Heart left ventricle (tissue), 16 donors: ENCODE measurements around the gene LIMS2. TPM values are rescaled to one million over a fixed set of nuclear protein-coding genes. Genes with fewer than 3 reads are reported as not detected.

Source experiments
- ATAC-seq, 4 donors: fragments of 200-7000 bp; cut with Tn5 transposase; one replicate each; pipeline ENCODE4 v1.9.1; 2020 to 2022; ENCODE audit warnings: moderate library complexity in 4 of 4, mild to moderate bottlenecking in 3 of 4, moderate number of reproducible peaks in 1 of 4
- DNase-seq, 5 donors: peaks; one replicate each; pipeline ENCODE4 v3.0.0-alpha.2; 2020
- H3K27ac ChIP-seq, 12 donors: fragments of 200-600 bp; sonication (generic) in 4 of 12; one replicate each; pipeline versions ENCODE4 v1.5.0 to v1.8.0; 2016 to 2022; ENCODE audit warnings: mild to moderate bottlenecking in 2 of 12
- H3K27me3 ChIP-seq, 9 donors: fragments of 200-600 bp; sonication (generic) in 2 of 9; one replicate each; pipeline versions ENCODE4 v1.5.1 to v1.8.0; 2016 to 2022; ENCODE audit warnings: mild to moderate bottlenecking in 3 of 9
- H3K36me3 ChIP-seq, 9 donors: fragments of 200-600 bp; sonication (generic) in 2 of 9; one replicate each; pipeline versions ENCODE4 v1.5.0 to v1.8.0; 2018 to 2022; ENCODE audit warnings: mild to moderate bottlenecking in 2 of 9
- H3K4me1 ChIP-seq, 12 donors: fragments of 200-600 bp; sonication (generic) in 4 of 12; one replicate each; pipeline versions ENCODE4 v1.5.0 to v1.8.0; 2016 to 2022; ENCODE audit warnings: mild to moderate bottlenecking in 3 of 12
- H3K4me3 ChIP-seq, 12 donors: fragments of 200-600 bp; sonication (generic) in 4 of 12; one replicate each; pipeline versions ENCODE4 v1.5.0 to v1.8.0; 2017 to 2022; ENCODE audit warnings: mild to moderate bottlenecking in 9 of 12, moderate library complexity in 4 of 12
- H3K9me3 ChIP-seq, 12 donors: fragments of 200-600 bp; sonication (generic) in 4 of 12; one replicate each; pipeline versions ENCODE4 v1.5.0 to v1.8.0; 2016 to 2022; ENCODE audit warnings: mild to moderate bottlenecking in 1 of 12
- POLR2A ChIP-seq, 2 donors: fragments of 450-650 bp; IDR thresholded peaks; one replicate each; pipeline ENCODE4 v1.6.1; 2017; ENCODE audit warnings: antibody characterized with exemption in 2 of 2, mild to moderate bottlenecking in 2 of 2, moderate library complexity in 2 of 2
- WGBS, 4 donors: extraction: QIAGEN DNeasy Blood & Tissue Kit in 2 of 4; methylation state at CpG; one replicate each; pipeline versions ENCODE4 v1.1.5 to v1.1.7; 2013 to 2018; 5-methylcytosine and 5-hydroxymethylcytosine counted together
- intact Hi-C, 10 donors: fragments of 100-400 bp; cut with DNase I; formaldehyde crosslinking; loops; one replicate each; pipeline versions ENCODE4 v1.11.1 to v1.14.2; 2022
- polyA plus RNA-seq, 2 donors: library from polyadenylated mRNA; stranded (reverse); fragments of 200-250 nt; gene quantifications; one replicate each; pipeline ENCODE4 v1.2.3, GENCODE V29; 2013
- total RNA-seq, 9 donors: library from RNA; depleted of rRNA in 2 of 9; stranded (reverse); fragments of >200 nt in 2 of 9; fragmentation: NEBNext Ultra II Directional in 3 of 9; extraction: Animal tissue kit (Norgen Biotek cat#: 25700) in 3 of 9; gene quantifications; one replicate each; pipeline versions ENCODE4 v1.1.0 to v1.2.4, GENCODE V29; 2016 to 2023
- TF ChIP-seq, protein P1 (sequence below), 12 donors: fragments of 200-600 bp; sonication (generic) in 4 of 12; IDR thresholded peaks; one replicate each; pipeline versions ENCODE4 v1.5.0 to v1.8.0; 2018 to 2022; ENCODE audit warnings: antibody characterized with exemption in 12 of 12, mild to moderate bottlenecking in 5 of 12
- donor health status: ischemic (EF 13 %, LVEDD 7.1; RV severe dilation, severe dysfunction).
- donor health status: healthy with polysubstance abuse.
- donor health status: DM: no; HTN: yes; CAD: no.
- donor health status: DM: no; HTN: no; CAD: no.
- donor health status: ischemic (EF 25% LVEDD 6.9; RV normal size, moderate dysfunction).
- donor health status: ischemic (EF 25% LVEDD 5.7; RV mildly dilated, moderate dysfunction).
- donor health status: healthy.
- donor health status: DM: yes; HTN: yes; CAD: no.
- donor health status: ischemic (EF 35%, LVEDD 5.7; RV mildly dilated, moderate dysfunction).
- donor health status: nonischemic (EF 11% LVEDD 7.7; RV severe dilation, severe dysfunction).
- donor health status: DM: yes; HTN: yes; CAD: no.
- donor health status: PGD.
- donor health status: ischemic (EF 29% LVEDD 5.4; RV normal size, mild dysfunction).
- donor health status: nonischemic (EF 23%, LVEDD 6.1; RV moderate dilation, normal function).

LIMS2 gene
- total and polyA plus RNA-seq, 11 donors = 97.1 to 293 (median 158) TPM

GRCh38 chr2:127694986-127695385, 19.7 kb upstream of the LIMS2 start:
- Histone ChIP-seq H3K36me3 (no peaks in the 10 kb centered on the region), H3K4me1 (peaks cover 0 to 13% (median 4%) of the 10 kb centered on the region in 12 donors), H3K4me3 (peak overlapping the region in 8 of 12 donors; percentile 41 to 55 (median 46)), H3K9me3 (peaks cover 0 to 16% (median 0%) of the 10 kb centered on the region in 12 donors), H3K27me3 (no peaks in the 10 kb centered on the region), H3K27ac (peak overlapping the region in 2 of 12 donors; percentile 52 to 72)
- 83 to 91% (median 90%) methylated on average over 9 of the region's 9 CpGs for WGBS, 4 donors
- TF ChIP-seq POLR2A (IDR thresholded peaks at IDR 0.05) = no peak
- TF ChIP-seq, protein P1, sequence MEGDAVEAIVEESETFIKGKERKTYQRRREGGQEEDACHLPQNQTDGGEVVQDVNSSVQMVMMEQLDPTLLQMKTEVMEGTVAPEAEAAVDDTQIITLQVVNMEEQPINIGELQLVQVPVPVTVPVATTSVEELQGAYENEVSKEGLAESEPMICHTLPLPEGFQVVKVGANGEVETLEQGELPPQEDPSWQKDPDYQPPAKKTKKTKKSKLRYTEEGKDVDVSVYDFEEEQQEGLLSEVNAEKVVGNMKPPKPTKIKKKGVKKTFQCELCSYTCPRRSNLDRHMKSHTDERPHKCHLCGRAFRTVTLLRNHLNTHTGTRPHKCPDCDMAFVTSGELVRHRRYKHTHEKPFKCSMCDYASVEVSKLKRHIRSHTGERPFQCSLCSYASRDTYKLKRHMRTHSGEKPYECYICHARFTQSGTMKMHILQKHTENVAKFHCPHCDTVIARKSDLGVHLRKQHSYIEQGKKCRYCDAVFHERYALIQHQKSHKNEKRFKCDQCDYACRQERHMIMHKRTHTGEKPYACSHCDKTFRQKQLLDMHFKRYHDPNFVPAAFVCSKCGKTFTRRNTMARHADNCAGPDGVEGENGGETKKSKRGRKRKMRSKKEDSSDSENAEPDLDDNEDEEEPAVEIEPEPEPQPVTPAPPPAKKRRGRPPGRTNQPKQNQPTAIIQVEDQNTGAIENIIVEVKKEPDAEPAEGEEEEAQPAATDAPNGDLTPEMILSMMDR (IDR thresholded peaks at IDR 0.05) = no peak
- DNase-seq = no peak
- ATAC-seq = peak in 2 of 4 donors; percentile 13 to 42
- intact Hi-C loops = loop anchor here in 8 of 10 donors (1.0 to 10.0 kb wide), 7 partner anchors 43 to 168 kb away; partner anchors contain the start of genes GPR17 (in 2 of the 8) and IWS1 (in 1 of the 8)

DNA sequence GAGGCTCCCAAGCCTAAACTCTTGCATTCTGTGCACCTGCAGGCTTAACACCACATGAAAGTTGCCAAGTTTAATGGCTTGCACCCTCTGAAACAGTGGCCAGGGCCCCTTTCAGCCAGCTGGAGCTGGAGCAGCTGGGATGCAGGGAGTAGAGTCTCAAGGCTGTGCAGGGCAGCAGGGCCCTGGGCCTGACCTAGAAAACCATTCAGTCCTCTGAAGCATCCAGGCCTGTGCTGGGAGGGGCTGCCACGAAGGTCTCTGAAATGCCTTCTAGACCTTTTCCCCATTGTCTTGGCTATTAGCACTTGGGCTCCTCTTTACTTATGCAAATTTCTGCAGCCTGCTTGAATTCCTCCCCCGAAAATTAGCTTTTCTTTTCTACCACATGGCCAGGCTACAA, 15.4 kb upstream of the LIMS2 start:
- H3K4me1 ChIP-seq = peaks cover 0 to 10% (median 4%) of the 10 kb centered on the region in 12 donors
- no peaks in the 10 kb centered on the region for H3K27me3 ChIP-seq
- peaks cover 0 to 22% (median 0%) of the 10 kb centered on the region in 12 donors for H3K9me3 ChIP-seq
- TF ChIP-seq, protein P1 (IDR thresholded peaks at IDR 0.05) = no peak
- no peak for TF ChIP-seq POLR2A (IDR thresholded peaks at IDR 0.05)
- ATAC-seq (no peak), DNase-seq (no peak)
- 90 to 100% (median 98%) methylated on average over 2 of the region's 2 CpGs for WGBS, 4 donors
- H3K4me3 ChIP-seq = no peak overlapping the region
- intact Hi-C loops = loop anchor here in 2 of 10 donors (5.0 to 10.0 kb wide), 3 partner anchors 38 to 98 kb away; partner anchors contain the start of gene GPR17 (in 1 of the 2)
- H3K27ac ChIP-seq = no peak overlapping the region
- H3K36me3 ChIP-seq = no peaks in the 10 kb centered on the region

- TF ChIP-seq, protein P1 (IDR thresholded peaks at IDR 0.05) = no peak
- no peak for TF ChIP-seq POLR2A (IDR thresholded peaks at IDR 0.05)
- no peak for DNase-seq
- Histone ChIP-seq H3K4me1 (peaks cover 0 to 9% (median 3%) of the 10 kb centered on the region in 12 donors), H3K27ac (no peak overlapping the region), H3K4me3 (no peak overlapping the region), H3K36me3 (no peaks in the 10 kb centered on the region), H3K9me3 (peaks cover 0 to 22% (median 0%) of the 10 kb centered on the region in 12 donors), H3K27me3 (no peaks in the 10 kb centered on the region)
- 88 to 90% (median 89%) methylated on average over 1 of the region's 1 CpG for WGBS, 4 donors
- intact Hi-C loops = loop anchor here in 1 of 10 donors (10.0 kb wide), 1 partner anchor 94 kb away; no protein-coding TSS in a partner anchor
- ATAC-seq = no peak
Observed at GRCh38 chr2:127688405-127688804, 13.1 kb upstream of the LIMS2 start.

- ATAC-seq (no peak), DNase-seq (no peak)
- Histone ChIP-seq H3K27ac (peak overlapping the region in 1 of 12 donors; percentile 82), H3K27me3 (no peaks in the 10 kb centered on the region), H3K9me3 (peaks cover 0 to 12% (median 0%) of the 10 kb centered on the region in 12 donors), H3K36me3 (no peaks in the 10 kb centered on the region), H3K4me3 (no peak overlapping the region), H3K4me1 (peaks cover 0 to 37% (median 24%) of the 10 kb centered on the region in 12 donors)
- 74 to 79% (median 75%) methylated on average over 8 of the region's 8 CpGs for WGBS, 4 donors
- intact Hi-C loops = loop anchor here in 1 of 10 donors (10.0 kb wide), 1 partner anchor 91 kb away; no protein-coding TSS in a partner anchor
- TF ChIP-seq, protein P1 (IDR thresholded peaks at IDR 0.05) = no peak
- no peak for TF ChIP-seq POLR2A (IDR thresholded peaks at IDR 0.05)
Observed at GRCh38 chr2:127685410-127686080, 10.2 kb upstream of the LIMS2 start.
